Measurements from ENCODE around the gene PML. TPM values are rescaled to one million over a fixed set of nuclear protein-coding genes. Genes with fewer than 3 reads are reported as not detected.

Gene PML
- total and polyA plus RNA-seq, 4 donors: 8.2 to 15.2 (median 10.8) TPM

GRCh38 chr15:73962433-73962832 lies 32.1 kb upstream of the PML start:
- peaks cover 0 to 3% (median 0%) of the 10 kb centered on the region in 4 donors for H3K27me3 ChIP-seq (ENCODE audit: control insufficient read depth in 4 of 4, insufficient read depth in 4 of 4, low read length in 3 of 4)
- no peak for DNase-seq (ENCODE audit: low spot score)
- H3K36me3 ChIP-seq (ENCODE audit: control insufficient read depth in 4 of 4, insufficient read depth in 3 of 4, low read depth in 1 of 4, low read length in 3 of 4): no peaks in the 10 kb centered on the region
- 71% methylated on average over 5 of the region's 5 CpGs for WGBS
- peaks cover 0 to 6% (median 1%) of the 10 kb centered on the region in 4 donors for H3K4me1 ChIP-seq (ENCODE audit: control insufficient read depth in 4 of 4, insufficient read depth in 4 of 4, low read length in 3 of 4)
- no peak overlapping the region for H3K4me3 ChIP-seq (ENCODE audit: low read depth in 1 of 3, low read length in 3 of 3)
- no peak overlapping the region for H3K27ac ChIP-seq (ENCODE audit: low read depth in 1 of 2, low read length in 2 of 2)
- H3K9ac ChIP-seq (ENCODE audit: low read depth in 1 of 2, low read length in 2 of 2): no peak overlapping the region
- no peaks in the 10 kb centered on the region for H3K9me3 ChIP-seq (ENCODE audit: control insufficient read depth in 4 of 4, low read length in 3 of 4)
- TF ChIP-seq GABPA (IDR thresholded peaks at IDR 0.05 in 1 of 2, conservative IDR thresholded peaks at IDR 0.05 in 1 of 2): no peak
- TF ChIP-seq EGR1 (IDR thresholded peaks at IDR 0.05; ENCODE audit: low read depth in 2 of 2): no peak
- no peak for TF ChIP-seq CTCF (IDR thresholded peaks at IDR 0.05; ENCODE audit: low read depth, low read length, missing input control)
- TF ChIP-seq NR2F2 (IDR thresholded peaks at IDR 0.05): no peak
- no peak for TF ChIP-seq YY1 (IDR thresholded peaks at IDR 0.05)

- Histone ChIP-seq H3K4me3 (ENCODE audit: low read depth in 1 of 3, low read length in 3 of 3) (no peak overlapping the region), H3K27ac (ENCODE audit: low read depth in 1 of 2, low read length in 2 of 2) (no peak overlapping the region), H3K9me3 (ENCODE audit: control insufficient read depth in 4 of 4, low read length in 3 of 4) (no peaks in the 10 kb centered on the region), H3K27me3 (ENCODE audit: control insufficient read depth in 4 of 4, insufficient read depth in 4 of 4, low read length in 3 of 4) (no peaks in the 10 kb centered on the region), H3K9ac (ENCODE audit: low read depth in 1 of 2, low read length in 2 of 2) (no peak overlapping the region), H3K4me1 (ENCODE audit: control insufficient read depth in 4 of 4, insufficient read depth in 4 of 4, low read length in 3 of 4) (peaks cover 0 to 6% (median 1%) of the 10 kb centered on the region in 4 donors), H3K36me3 (ENCODE audit: control insufficient read depth in 4 of 4, insufficient read depth in 3 of 4, low read depth in 1 of 4, low read length in 3 of 4) (no peaks in the 10 kb centered on the region)
- WGBS: 6% methylated on average over 11 of the region's 11 CpGs
- no peak for TF ChIP-seq HNF4G (IDR thresholded peaks at IDR 0.05)
- TF ChIP-seq FOXA1 (IDR thresholded peaks at IDR 0.05): no peak
- peak; percentile 70 to 84 for TF ChIP-seq RAD21 (IDR thresholded peaks at IDR 0.05)
- TF ChIP-seq YY1 (IDR thresholded peaks at IDR 0.05): no peak
- TF ChIP-seq TAF1 (conservative IDR thresholded peaks at IDR 0.05): no peak
- TF ChIP-seq CTCF (IDR thresholded peaks at IDR 0.05; ENCODE audit: low read depth, low read length, missing input control): peak; percentile 86
- no peak for TF ChIP-seq NR2F2 (IDR thresholded peaks at IDR 0.05)
- DNase-seq (ENCODE audit: low spot score): peak; percentile 90
Measured at GRCh38 chr15:73964736-73965093, 29.8 kb upstream of the PML start.

GRCh38 chr15:73965094-73965757 lies 29.3 kb upstream of the PML start:
- Histone ChIP-seq H3K27me3 (ENCODE audit: control insufficient read depth in 4 of 4, insufficient read depth in 4 of 4, low read length in 3 of 4) (no peaks in the 10 kb centered on the region), H3K9me3 (ENCODE audit: control insufficient read depth in 4 of 4, low read length in 3 of 4) (no peaks in the 10 kb centered on the region), H3K9ac (ENCODE audit: low read depth in 1 of 2, low read length in 2 of 2) (no peak overlapping the region), H3K4me1 (ENCODE audit: control insufficient read depth in 4 of 4, insufficient read depth in 4 of 4, low read length in 3 of 4) (peaks cover 0 to 6% (median 1%) of the 10 kb centered on the region in 4 donors), H3K27ac (ENCODE audit: low read depth in 1 of 2, low read length in 2 of 2) (no peak overlapping the region), H3K4me3 (ENCODE audit: low read depth in 1 of 3, low read length in 3 of 3) (no peak overlapping the region), H3K36me3 (ENCODE audit: control insufficient read depth in 4 of 4, insufficient read depth in 3 of 4, low read depth in 1 of 4, low read length in 3 of 4) (no peaks in the 10 kb centered on the region)
- TF ChIP-seq ATF3 (IDR thresholded peaks at IDR 0.05) (no peak), TAF1 (conservative IDR thresholded peaks at IDR 0.05) (no peak), NR2F2 (IDR thresholded peaks at IDR 0.05) (no peak), RAD21 (IDR thresholded peaks at IDR 0.05) (no peak), FOXA1 (IDR thresholded peaks at IDR 0.05) (no peak), ZBTB33 (IDR thresholded peaks at IDR 0.05) (no peak)
- no peak for DNase-seq (ENCODE audit: low spot score)
- 25% methylated on average over 13 of the region's 13 CpGs for WGBS

All from liver (tissue), 9 donors.